Umbilical cord (tissue), 2 donors: ENCODE data around the gene UGT2A2. TPM values are rescaled to one million over a fixed set of nuclear protein-coding genes. Genes with fewer than 3 reads are reported as not detected.
"Not testable (repeated sequence)": the region's sequence is repeated elsewhere in the genome, so short reads cannot be mapped to it uniquely, and the experiment has no call there.

Experiments used
- DNase-seq: peaks from one replicate; pipeline ENCODE4 v3.0.0-alpha.2; 2015; ENCODE audit warnings: low spot score
- total RNA-seq: library from RNA; depleted of rRNA; stranded (reverse); fragments of >200 nt; gene quantifications from one replicate; pipeline ENCODE4 v1.2.3, GENCODE V29; 2014; ENCODE audit warnings: low replicate concordance; ENCODE audit not compliant: insufficient read depth

The UGT2A2 gene
- total RNA-seq = 11.3 TPM

DNA sequence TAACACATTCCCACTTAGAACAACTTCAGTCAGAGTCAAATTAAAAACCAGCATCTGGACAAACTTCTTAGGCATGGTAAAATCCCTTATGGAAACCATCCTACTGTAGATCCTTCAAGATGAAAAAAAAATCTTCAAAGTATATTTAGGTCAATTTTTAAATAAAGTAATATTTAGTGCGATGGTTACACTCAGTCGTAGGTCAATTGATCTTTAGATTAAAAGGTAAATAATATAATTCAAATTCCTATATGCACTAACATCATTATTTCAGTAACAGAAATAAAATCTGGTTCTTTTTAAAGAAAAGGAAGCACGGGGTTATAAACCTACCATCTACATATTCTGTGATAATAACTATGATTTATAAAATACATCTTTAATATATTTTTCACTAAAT, at the start of gene UGT2A2:
TSS of gene UGT2A2 (minus strand) at position 101 of the 400 bp plus-strand sequence. CDS start at position 99, 2 bp downstream.
- no peak for DNase-seq

- DNase-seq = no peak
Observed at GRCh38 chr4:69684804-69685203, 45.4 kb upstream of the UGT2A2 start.

GRCh38 chr4:69668680-69669079, 29.2 kb upstream of the UGT2A2 start:
- DNase-seq = no peak

GRCh38 chr4:69664009-69664408, 24.6 kb upstream of the UGT2A2 start:
- not testable (repeated sequence) for DNase-seq

DNA sequence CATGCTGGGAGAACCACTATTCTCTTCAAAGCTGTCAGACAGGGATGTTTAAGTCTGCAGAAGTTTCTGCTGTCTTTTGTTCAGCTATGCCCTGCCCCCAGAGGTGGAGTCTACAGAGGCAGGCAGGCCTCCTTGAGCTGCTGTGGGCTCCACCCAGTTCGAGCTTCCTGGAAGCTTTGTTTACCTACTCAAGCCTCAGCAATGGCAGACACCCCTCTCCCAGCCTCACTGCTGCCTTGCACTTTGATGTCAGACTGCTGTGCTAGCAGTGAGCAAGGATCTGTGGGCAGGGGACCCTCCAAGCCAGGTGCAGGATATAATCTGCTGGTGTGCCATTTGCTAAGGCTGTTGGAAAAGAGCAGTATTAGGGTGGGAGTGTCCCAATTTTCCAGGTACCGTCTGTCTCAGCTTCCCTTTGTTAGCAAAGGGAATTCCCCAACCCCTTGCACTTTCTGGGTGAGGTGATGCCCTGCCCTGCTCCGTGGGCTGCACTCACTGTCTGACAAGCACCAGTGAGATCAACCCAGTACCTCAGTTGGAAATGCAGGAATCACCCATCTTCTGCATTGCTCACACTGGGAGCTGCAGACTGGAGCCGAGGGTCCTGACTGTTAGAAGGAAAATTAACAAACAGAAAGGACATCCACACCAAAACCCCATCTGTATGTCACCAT, 21.8 kb upstream of the UGT2A2 start:
- DNase-seq = not testable (repeated sequence)

GRCh38 chr4:69658133-69658532, 18.7 kb upstream of the UGT2A2 start:
- DNase-seq = no peak

DNA sequence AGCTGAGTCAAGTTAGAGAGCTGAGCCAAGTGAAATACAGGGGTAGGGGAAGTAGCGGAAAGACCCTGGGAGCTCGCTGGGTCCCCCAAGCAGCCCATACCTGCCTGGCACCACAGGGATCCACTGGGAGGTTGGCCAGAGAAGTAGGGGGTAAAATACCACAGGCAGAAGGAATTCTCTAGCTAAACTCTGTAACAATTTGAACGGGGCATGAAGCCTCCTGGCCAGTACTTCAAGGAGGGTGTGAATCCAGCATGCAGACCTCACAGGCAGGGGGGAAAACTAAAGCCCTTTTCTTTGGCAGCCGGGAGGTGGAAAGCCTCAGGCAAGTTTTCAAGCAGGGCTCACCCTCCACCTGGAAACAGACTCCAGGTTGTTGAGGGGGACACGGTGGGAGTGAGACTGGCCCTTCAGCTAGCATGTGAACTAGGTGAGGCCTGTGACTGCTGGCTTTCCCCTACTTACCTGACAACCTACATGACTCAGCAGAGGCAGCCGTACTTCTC, 17.3 kb upstream of the UGT2A2 start:
- no peak for DNase-seq

- no peak for DNase-seq
Observed at GRCh38 chr4:69653147-69653546, 13.7 kb upstream of the UGT2A2 start, which contains the start of gene UGT2A1. Gene UGT2A1 (minus strand): TSS chr4:69653247. CDS start chr4:69647644, 5,603 bp downstream.

GRCh38 chr4:69650872-69651271, 11.4 kb upstream of the UGT2A2 start:
- DNase-seq = no peak

GRCh38 chr4:69649629-69650028, 10.2 kb upstream of the UGT2A2 start:
- peak; percentile 66 for DNase-seq

GRCh38 chr4:69649207-69649606, 9.8 kb upstream of the UGT2A2 start:
- DNase-seq = no peak

GRCh38 chr4:69642961-69643360, 3.5 kb upstream of the UGT2A2 start:
- DNase-seq = no peak

DNA sequence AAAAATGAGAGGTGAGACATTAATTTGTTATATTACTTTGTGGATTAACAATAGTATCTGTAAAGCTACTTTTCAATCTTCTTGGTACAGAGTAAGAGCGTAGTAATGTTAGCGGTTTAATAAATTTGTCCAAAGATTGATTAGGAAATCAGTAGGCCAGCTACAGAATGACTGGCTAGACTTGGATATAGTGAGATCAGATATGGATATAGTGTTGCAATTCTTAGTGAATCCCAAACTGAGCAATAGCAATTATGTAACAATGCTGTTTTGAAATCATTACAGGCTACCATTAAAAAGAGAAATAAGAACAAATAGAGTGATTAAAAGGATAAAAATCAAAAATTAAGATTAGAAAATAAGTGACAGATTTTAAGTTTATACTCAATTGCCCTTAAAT, 847 bp upstream of the UGT2A2 start:
- no peak for DNase-seq

- DNase-seq = peak; percentile 69
Observed at GRCh38 chr4:69617083-69617694, 22.3 kb downstream of the UGT2A2 start.

DNA sequence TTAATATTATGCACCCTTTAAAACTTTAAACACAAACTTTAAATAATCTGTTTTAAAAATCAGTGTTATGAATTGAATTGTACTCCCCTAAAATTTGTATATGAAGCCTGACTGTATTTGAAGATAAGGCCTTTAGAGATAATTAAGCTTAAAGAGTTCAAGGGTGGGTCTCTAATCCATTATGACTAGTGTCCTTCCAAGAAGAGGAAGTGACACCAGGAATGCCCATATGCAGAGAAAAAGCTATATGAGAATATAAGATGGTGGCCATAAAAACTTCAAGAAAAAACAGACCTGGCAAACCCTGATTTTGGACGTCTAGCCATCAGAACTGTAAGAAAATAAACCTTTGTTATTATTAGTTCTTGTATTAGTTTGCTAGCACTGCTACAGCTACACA, 29.0 kb downstream of the UGT2A2 start:
- no peak for DNase-seq

DNA sequence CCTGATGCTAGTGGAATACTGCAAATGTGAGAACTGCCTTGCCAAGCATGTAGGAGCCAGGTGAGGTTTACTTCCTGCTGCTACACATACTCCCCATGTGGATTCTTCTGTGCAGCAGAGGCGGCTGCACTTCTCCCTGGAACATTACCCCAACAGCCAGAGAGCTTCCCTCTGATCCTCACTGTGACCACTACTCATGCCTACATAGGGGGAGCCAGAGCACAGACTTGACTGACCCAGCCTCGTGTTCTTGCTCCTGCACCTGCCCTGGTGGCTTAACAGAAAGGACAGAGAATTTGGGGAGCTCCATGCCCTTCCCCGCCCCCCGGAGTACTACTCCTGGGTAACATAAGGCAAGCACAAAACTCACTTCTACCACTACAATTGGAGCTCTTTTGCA, 38.4 kb downstream of the UGT2A2 start:
- no peak for DNase-seq

GRCh38 chr4:69600013-69600412, 39.4 kb downstream of the UGT2A2 start:
- no peak for DNase-seq

- no peak for DNase-seq
Observed at GRCh38 chr4:69594382-69594781, 45.1 kb downstream of the UGT2A2 start.

DNA sequence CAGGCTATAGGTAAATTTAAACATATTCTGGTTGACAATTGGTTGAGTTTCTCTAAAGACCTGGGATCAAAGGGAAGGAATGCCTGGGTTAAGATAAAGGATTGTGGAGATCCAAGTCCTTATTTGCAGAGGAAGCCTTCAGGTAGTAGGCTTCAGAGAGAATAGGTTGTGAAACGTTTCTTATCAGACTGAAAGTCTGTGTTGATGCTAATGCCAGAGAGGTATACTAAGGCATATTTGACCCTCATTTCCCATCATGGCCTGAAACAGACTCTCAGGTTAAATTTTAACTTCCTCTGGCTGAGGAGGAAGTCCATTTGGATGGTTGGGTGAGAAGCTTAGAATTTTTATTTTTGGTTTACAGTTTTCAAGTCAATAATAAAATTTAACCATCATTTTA, 48.1 kb downstream of the UGT2A2 start:
- DNase-seq = no peak

DNA sequence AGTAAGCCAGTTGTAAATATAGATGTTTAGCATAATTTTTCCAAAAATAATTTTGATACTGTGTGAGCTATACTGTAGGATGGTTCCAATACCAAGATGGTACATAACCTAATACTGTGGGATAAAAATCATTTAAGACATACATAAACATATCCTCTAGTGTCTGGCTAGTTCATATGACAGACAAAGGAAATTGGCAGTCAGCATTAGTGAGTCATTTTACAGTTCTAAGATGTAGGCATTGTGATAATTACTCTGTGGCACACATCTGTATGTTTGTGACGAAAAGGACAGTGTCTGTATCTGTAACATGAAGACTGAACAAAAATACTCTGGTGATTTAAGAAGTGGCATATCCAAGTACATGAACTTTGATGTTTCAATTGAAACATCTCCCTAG, 49.6 kb downstream of the UGT2A2 start:
- no peak for DNase-seq

DNA sequence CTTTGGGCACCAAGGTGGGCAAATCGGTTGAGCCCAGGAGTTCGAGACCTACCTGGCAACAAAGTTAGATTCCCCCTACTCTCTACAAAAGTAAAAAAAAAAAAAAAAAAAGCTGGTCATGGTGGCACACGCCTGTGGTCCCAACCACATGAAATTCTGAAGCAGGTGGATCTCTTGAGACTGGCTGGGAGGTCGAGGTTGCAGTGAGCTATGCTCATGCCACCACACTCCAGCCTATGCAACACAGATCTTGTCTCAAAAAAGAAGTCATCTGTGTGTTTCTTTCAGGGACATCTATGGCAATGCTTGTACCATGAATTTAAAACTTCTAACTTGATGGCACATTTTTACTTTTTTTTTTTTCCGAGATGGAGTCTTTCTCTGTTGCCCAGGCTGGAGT, 55.3 kb downstream of the UGT2A2 start:
- DNase-seq = no peak

GRCh38 chr4:69583543-69583942, 55.9 kb downstream of the UGT2A2 start:
- no peak for DNase-seq

DNA sequence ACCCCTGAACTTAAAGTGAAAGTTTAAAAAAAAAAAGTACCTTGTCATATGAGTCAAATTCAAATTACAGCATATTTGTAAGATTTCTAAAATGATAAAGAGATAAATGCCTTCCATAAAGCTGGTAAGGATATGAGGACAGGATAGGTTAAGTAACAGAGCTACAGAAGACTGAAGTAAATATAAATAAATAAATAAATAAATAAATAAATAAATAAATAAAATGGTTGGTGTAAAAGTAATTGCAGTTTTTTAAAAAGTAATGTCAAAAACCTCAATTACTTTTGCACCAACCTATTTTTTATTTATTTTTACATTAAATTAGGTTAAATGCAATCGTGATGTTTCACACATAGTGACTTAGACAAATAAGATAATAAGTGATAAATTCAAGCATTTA, 62.2 kb downstream of the UGT2A2 start:
- no peak for DNase-seq
